SU-DHL-6 (cell line): ENCODE results near the gene WWTR1.

Experiments
- CTCF ChIP-seq: fragments of 200-600 bp; sonication (generic); IDR thresholded peaks from one replicate; pipeline ENCODE4 v1.5.1; 2017; ENCODE audit warnings: antibody characterized with exemption, mild to moderate bottlenecking, low read length, moderate library complexity; ENCODE audit not compliant: insufficient read depth, poor library complexity, severe bottlenecking
- EZH2phosphoT487 ChIP-seq: fragments of 200-600 bp; sonication (generic), shearing (Covaris generic); conservative IDR thresholded peaks from 2 replicates; pipeline ENCODE4 v1.6.1; 2018; ENCODE audit warnings: mild to moderate bottlenecking, antibody characterized with exemption, low read length, moderate library complexity, mixed read lengths

GRCh38 chr3:149497966-149498670 lies 159.7 kb downstream of the WWTR1 start:
- TF ChIP-seq CTCF, result no peak
- no peak for TF ChIP-seq EZH2phosphoT487
